HAP-1 (cell line): Measurements from ENCODE around the gene ODF4.
A peak's percentile ranks its signal among the peaks of the same experiment; 100 is the strongest.

ENCODE experiments used
- DNase-seq, 2 experiments: peaks; one replicate each; pipeline ENCODE4 v3.0.0-alpha.2; 2016 to 2020; ENCODE audit warnings: low spot score in 2 of 2
- H3K27me3 ChIP-seq: fragments of 250-450 bp; sonication (Bioruptor Pico); 2 replicates; pipeline ENCODE4 v1.5.1; 2020; ENCODE audit warnings: low read depth, mild to moderate bottlenecking, moderate library complexity
- H3K36me3 ChIP-seq: fragments of 250-450 bp; sonication (Bioruptor Pico); replicated peaks from 2 replicates; pipeline ENCODE4 v1.5.1; 2020; ENCODE audit warnings: mild to moderate bottlenecking
- H3K4me1 ChIP-seq: fragments of 250-450 bp; sonication (Bioruptor Pico); 2 replicates; pipeline ENCODE4 v1.5.1; 2020; ENCODE audit warnings: mild to moderate bottlenecking
- H3K4me3 ChIP-seq: fragments of 250-450 bp; sonication (Bioruptor Pico); 2 replicates; pipeline ENCODE4 v1.5.1; 2020; ENCODE audit warnings: mild to moderate bottlenecking, moderate library complexity
- H3K9me3 ChIP-seq: fragments of 250-450 bp; sonication (Bioruptor Pico); 2 replicates; pipeline ENCODE4 v1.5.1; 2020; ENCODE audit warnings: mild to moderate bottlenecking, moderate library complexity
- in situ Hi-C: fragments of 300-500 bp; cut with MboI; formaldehyde crosslinking; loops from 3 replicates; pipeline ENCODE4 v1.14.3; 2020; ENCODE audit warnings: low sequenced_read_pairs, inconsistent platforms, mixed read lengths

Gene ODF4, protein sequence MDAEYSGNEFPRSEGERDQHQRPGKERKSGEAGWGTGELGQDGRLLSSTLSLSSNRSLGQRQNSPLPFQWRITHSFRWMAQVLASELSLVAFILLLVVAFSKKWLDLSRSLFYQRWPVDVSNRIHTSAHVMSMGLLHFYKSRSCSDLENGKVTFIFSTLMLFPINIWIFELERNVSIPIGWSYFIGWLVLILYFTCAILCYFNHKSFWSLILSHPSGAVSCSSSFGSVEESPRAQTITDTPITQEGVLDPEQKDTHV

DNA sequence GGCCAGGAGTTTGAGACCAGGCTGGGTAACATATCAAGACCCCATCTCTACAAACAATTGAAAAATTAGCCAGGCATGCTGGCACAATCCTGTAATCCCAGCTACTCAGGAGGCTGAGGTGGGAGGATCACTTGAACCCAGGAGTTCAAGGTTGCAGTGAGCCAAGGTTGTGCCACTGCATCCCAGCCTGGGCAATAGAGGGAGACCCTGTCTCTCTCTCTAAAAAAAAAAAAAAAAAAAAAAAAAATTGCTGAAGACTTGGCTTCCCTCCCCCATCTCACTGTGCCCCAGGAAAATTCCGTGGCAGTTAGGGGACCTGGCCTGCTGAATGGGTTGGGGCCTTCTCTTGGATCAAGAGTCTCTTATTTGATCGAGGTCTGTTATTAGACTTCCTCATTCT, at the start of gene ODF4:
Gene ODF4 (plus strand): TSS at position 301 of the 400 bp plus-strand sequence. CDS start 212 bp downstream, outside the sequence.
- DNase-seq: no peak
- in situ Hi-C loops: no loop called here
- H3K36me3 ChIP-seq: no peaks in the 10 kb centered on the region

DNA sequence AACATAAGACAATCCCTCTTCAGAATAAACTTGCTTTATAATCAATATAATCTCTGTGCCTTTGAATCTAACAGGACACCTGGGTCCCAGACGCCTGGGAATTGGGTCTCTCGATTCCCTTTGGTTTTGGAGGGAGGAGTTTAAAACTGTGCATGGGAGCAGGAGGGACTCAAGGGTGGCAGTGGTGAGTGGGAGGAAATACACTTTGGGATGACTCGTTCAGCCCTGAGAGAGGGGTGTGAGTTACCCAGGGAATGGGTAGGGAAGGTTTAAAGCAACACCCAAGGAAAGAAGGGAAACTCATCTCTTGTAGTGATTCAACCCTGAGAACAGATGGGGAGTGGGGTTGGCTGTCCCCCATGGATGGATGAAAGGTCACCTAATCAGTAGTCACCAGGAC, 49.6 kb upstream of the ODF4 start:
- Histone ChIP-seq H3K4me1 (peaks cover 18% of the 10 kb centered on the region), H3K9me3 (no peaks in the 10 kb centered on the region), H3K27me3 (no peaks in the 10 kb centered on the region), H3K36me3 (no peaks in the 10 kb centered on the region; the same call in 1 of the 2 replicates), H3K4me3 (no peak overlapping the region)
- in situ Hi-C loops: no loop called here
- DNase-seq: no peak

More for the DNA sequence above, at the start of gene ODF4:
- no peaks in the 10 kb centered on the region for H3K9me3 ChIP-seq
- no peak within 1 kb of the TSS for H3K4me3 ChIP-seq
- H3K27me3 ChIP-seq: no peaks in the 10 kb centered on the region
- peaks cover 14% of the 10 kb centered on the region for H3K4me1 ChIP-seq

DNA sequence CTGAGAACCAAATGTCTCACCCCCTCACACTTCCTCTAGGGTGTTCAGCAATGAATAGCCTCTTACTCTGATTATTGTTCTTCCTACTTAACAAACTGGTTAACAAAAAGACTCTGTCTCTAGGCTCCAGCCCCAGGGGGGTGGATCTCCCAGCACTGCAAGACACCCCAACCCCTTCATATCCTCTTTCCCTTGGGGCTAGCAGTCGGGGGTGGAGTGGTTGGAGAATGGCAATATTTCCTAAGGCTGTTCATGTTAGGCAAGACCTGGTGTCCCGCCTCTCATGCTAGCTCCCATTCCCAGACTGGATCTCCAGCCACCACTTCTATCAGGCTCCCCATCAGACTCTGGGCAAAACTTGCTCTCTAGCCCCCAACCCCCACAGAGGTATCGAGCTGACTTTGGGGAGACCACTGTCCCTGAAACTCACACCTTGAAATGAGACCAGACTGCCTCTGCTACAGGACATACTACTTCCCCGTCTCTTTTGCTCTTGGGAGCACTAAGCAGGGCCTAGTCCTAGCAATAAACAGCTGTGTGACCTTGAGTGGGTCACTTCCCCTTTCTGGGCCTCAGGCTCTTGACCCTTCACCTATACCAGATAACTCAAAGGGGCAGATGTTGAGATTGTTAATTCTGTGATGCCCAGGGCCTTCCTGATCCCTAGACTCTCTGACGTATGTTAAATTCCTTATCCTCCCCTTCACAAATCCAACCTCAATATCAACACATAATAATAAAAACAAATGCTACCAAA, 46.8 kb upstream of the ODF4 start:
- DNase-seq: no peak
- in situ Hi-C loops: no loop called here
- peaks cover 25% of the 10 kb centered on the region for H3K4me1 ChIP-seq

DNA sequence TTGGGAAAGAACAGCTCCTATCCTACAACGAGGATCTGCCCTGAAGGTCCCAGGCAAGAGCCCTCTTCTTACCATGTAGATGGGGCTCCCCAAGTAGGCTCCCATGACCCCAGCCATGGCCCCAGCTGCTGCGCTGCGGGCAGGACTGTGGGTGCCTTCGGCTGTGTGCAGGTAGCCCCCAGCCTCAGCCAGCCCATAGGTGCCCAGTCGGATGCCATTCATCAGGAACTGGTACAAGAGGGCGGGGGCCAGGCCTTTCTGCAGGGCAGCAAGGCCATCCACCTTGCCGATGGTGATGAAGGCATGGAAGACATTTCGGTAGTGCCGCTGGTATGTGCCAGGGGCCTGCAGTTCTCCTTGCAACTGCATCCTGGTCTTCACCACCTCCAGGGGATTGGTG, 45.3 kb upstream of the ODF4 start:
- H3K4me1 ChIP-seq: peaks cover 20% of the 10 kb centered on the region
- in situ Hi-C loops: no loop called here
- DNase-seq: no peak
- no peaks in the 10 kb centered on the region for H3K27me3 ChIP-seq
- H3K4me3 ChIP-seq: no peak overlapping the region
- H3K36me3 ChIP-seq: no peaks in the 10 kb centered on the region; the same call in 1 of the 2 replicates
- H3K9me3 ChIP-seq: no peaks in the 10 kb centered on the region

More for the DNA sequence above, 46.8 kb upstream of the ODF4 start:
- H3K4me3 ChIP-seq: no peak overlapping the region
- H3K27me3 ChIP-seq: no peaks in the 10 kb centered on the region
- no peaks in the 10 kb centered on the region; the same call in 1 of the 2 replicates for H3K36me3 ChIP-seq
- no peaks in the 10 kb centered on the region for H3K9me3 ChIP-seq

DNA sequence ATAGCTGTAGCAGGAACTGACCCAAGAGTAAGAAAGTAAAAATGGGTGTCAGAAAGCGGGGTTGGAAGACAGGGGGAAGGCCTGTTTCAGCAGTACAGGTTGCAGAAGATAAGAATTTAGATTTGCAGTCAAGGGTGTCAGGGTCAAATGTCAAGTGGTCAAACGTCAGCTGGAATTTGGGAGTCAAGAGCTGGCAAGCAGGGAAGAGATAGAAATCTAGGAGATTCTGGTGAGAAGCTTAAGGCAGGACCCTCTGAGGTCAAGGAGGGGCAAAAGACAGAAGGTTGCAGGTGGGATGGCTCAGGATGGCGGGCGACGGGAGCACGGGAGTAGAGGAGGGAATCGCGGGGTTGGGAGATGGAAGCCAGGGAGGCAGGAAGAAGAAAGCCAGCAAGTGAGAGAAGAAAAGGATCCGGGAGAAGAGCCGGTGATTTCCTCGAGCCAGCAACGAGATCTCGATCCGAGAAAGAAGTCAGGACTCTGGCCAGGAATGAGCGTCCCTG, 44.8 kb upstream of the ODF4 start:
- H3K4me3 ChIP-seq: peak overlapping the region; percentile 69
- in situ Hi-C loops: no loop called here
- no peaks in the 10 kb centered on the region for H3K9me3 ChIP-seq
- no peak for DNase-seq
- no peaks in the 10 kb centered on the region for H3K36me3 ChIP-seq
- H3K4me1 ChIP-seq: peaks cover 20% of the 10 kb centered on the region
- H3K27me3 ChIP-seq: no peaks in the 10 kb centered on the region

DNA sequence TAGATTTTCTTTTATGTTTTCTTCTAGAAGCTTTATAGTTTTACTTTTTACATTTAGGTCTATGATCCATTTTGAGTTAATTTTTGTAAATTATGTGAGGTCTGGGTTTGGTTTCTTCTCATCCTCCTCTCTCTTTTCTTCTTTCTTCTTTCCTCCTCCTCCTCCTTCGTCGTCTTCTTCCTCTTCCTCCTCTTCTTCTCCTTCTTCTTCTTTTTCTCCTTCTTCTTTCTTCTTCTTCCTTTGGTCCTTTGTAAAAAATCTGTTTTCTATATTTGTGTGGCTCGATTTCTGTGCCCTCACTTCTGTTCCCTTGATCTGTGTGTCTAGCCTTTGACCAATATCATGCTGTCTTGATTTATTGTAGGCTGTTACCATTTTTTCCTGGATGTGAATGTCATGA, 39.4 kb upstream of the ODF4 start:
- peaks cover 8% of the 10 kb centered on the region for H3K4me1 ChIP-seq
- no peak overlapping the region for H3K4me3 ChIP-seq
- H3K36me3 ChIP-seq: no peaks in the 10 kb centered on the region
- H3K27me3 ChIP-seq: no peaks in the 10 kb centered on the region
- in situ Hi-C loops: no loop called here
- no peaks in the 10 kb centered on the region for H3K9me3 ChIP-seq
- DNase-seq: no peak

- Histone ChIP-seq H3K9me3 (no peaks in the 10 kb centered on the region), H3K4me3 (no peak overlapping the region), H3K27me3 (no peaks in the 10 kb centered on the region), H3K36me3 (no peaks in the 10 kb centered on the region), H3K4me1 (peaks cover 8% of the 10 kb centered on the region)
- DNase-seq: peak; percentile 66 to 71
- in situ Hi-C loops: no loop called here
Measured at GRCh38 chr17:8300627-8301242, 38.9 kb upstream of the ODF4 start.

GRCh38 chr17:8310601-8311123, 29.0 kb upstream of the ODF4 start:
- H3K36me3 ChIP-seq: no peaks in the 10 kb centered on the region
- no peak for DNase-seq
- no peaks in the 10 kb centered on the region for H3K4me1 ChIP-seq
- no peak overlapping the region for H3K4me3 ChIP-seq
- in situ Hi-C loops: no loop called here
- H3K27me3 ChIP-seq: 0 out of 2 replicates have a peak, but pooled peaks cover 4% of the 10 kb centered on the region
- H3K9me3 ChIP-seq: no peaks in the 10 kb centered on the region

DNA sequence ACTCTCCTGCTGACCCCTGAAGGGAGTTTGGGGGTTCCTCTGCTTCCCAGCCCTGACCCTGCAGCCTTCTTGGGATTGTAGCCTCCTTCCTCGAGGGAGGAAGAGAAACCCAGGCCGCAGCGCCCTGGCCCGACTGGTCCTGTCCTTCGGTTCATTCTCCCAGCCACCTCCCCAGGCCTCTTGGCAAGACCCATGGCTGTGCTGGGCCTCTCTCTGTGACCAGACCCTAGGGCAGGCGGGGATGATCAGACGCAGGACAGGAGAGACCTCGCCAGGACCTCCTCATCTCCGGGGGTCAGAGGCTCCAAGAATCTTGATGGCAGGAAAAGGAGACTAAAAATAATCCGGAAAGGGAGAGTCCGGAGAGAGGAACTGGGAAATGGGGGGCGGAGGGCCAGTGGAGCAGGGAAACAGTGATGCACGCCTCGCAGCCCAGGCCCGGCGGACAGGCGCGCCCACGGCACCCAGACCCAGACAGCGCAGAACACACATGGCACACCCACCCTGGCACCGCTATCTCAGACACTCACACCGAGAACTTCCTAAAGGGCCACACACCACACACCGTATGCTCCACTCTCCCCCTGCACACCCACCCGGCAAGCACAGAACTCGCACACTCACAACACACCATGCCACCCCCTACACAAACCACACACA, 28.4 kb upstream of the ODF4 start:
- Histone ChIP-seq H3K27me3 (0 out of 2 replicates have a peak, but pooled peaks cover 4% of the 10 kb centered on the region), H3K9me3 (no peaks in the 10 kb centered on the region), H3K4me1 (no peaks in the 10 kb centered on the region), H3K36me3 (no peaks in the 10 kb centered on the region), H3K4me3 (no peak overlapping the region)
- in situ Hi-C loops: no loop called here
- DNase-seq: no peak

- no peaks in the 10 kb centered on the region for H3K36me3 ChIP-seq
- H3K4me1 ChIP-seq: no peaks in the 10 kb centered on the region
- H3K27me3 ChIP-seq: 0 out of 2 replicates have a peak, but pooled peaks cover 4% of the 10 kb centered on the region
- no peaks in the 10 kb centered on the region for H3K9me3 ChIP-seq
- in situ Hi-C loops: no loop called here
- DNase-seq: no peak
- H3K4me3 ChIP-seq: no peak overlapping the region
Measured at GRCh38 chr17:8312251-8312650, 27.4 kb upstream of the ODF4 start.

DNA sequence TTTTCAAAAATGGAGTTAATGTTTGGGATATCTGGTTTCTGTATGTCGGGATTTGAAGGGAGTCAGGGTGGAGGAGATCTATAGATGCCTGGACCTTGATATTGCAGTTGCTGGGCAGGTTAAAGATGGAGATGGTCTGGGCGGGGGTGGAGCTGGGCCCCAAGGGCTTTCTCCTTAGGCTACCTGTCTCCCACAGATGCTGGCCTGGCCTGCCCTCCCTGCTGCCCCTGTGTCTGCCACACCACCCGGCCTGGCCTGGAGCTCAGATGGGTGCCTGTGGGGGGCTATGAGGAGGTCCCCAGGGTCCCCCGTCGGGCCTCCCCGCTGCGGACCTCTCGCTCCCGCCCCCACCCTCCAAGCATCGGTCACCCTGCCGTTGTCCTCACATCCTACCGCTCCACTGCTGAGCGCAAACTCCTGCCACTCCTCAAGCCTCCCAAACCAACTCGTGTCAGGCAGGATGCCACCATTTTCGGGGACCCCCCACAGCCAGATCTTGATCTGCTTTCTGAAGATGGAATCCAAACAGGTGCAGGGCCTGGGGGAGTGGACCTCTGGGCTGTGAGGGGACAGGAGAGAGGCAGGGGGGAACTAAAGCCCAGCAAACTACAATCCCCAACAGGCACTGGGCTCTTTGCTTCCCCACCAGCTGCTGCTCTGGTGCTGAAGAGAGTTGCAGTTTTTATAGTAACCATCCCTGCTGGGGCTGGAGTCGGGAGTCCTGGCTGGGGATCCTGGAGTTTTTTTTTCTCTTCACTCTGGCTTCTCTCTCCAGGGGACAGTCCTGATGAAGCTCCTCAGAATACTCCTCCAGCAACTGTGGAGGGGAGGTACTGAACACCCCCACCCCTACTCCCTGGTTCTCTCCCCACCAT, 26.7 kb upstream of the ODF4 start:
- in situ Hi-C loops: no loop called here
- no peak for DNase-seq
- H3K27me3 ChIP-seq: 0 out of 2 replicates have a peak, but pooled peaks cover 4% of the 10 kb centered on the region

DNA sequence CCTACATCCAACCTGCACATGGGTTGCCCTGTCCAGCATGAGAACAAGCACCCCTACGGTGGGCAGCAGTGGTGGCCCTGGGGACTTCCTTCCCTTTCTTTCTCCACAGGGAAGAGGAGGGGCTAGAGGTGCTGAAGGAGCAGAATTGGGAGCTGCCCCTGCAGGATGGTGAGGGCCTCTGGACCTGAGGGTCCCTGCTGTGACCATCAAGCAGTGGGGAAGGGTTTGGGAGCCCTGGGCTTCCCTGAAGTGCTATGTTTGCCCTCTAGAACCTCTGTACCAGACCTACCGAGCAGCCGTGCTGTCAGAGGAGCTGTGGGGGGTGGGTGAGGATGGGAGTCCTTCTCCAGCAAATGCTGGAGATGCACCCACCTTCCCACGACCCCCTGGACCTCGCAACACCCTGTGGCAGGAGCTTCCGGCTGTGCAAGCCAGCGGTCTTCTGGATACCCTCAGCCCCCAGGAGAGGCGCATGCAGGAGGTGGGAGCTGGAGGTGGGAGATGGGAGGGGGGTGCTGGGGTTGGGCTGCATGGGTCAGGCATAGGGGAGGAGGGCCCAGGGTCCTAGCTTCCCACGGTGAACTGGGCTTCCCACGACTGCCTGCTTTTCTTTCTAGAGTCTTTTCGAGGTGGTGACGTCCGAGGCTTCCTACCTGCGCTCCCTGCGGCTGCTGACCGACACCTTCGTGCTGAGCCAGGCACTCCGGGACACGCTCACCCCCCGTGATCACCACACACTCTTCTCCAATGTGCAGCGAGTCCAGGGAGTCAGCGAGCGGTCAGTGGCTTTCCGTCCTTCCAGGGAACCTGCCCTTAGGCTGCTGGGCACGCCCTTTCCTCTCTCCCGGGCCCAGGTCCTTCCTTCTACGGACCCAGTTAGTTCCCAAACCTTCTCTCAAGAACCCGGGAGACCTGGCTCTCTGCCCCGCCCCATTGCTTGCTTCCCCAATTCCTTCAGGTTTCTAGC, 24.6 kb upstream of the ODF4 start:
- DNase-seq: no peak
- no peak overlapping the region for H3K4me3 ChIP-seq
- in situ Hi-C loops: no loop called here
- H3K36me3 ChIP-seq: no peaks in the 10 kb centered on the region
- H3K27me3 ChIP-seq: 0 out of 2 replicates have a peak, but pooled peaks cover 4% of the 10 kb centered on the region
- no peaks in the 10 kb centered on the region for H3K4me1 ChIP-seq
- no peaks in the 10 kb centered on the region for H3K9me3 ChIP-seq

More for the DNA sequence above, 26.7 kb upstream of the ODF4 start:
- H3K4me1 ChIP-seq: no peaks in the 10 kb centered on the region
- no peaks in the 10 kb centered on the region for H3K36me3 ChIP-seq
- no peaks in the 10 kb centered on the region for H3K9me3 ChIP-seq
- no peak overlapping the region for H3K4me3 ChIP-seq
